HPDE6-E6E7 (cell line): Measurements from ENCODE around the gene VPS13C.
"Not testable (repeated sequence)": the region's sequence is repeated elsewhere in the genome, so short reads cannot be mapped to it uniquely, and the experiment has no call there.

ENCODE experiments used
- DNase-seq: peaks from one replicate; pipeline ENCODE4 v3.0.0; 2011; ENCODE audit warnings: missing footprints; ENCODE audit errors: extremely low spot score

VPS13C gene

GRCh38 chr15:62047282-62047827 is 12.9 kb downstream of the VPS13C start:
- no peak for DNase-seq

- no peak for DNase-seq
Observed at GRCh38 chr15:62046078-62046743, 14.0 kb downstream of the VPS13C start.

GRCh38 chr15:62035256-62035924 is 24.9 kb downstream of the VPS13C start:
- DNase-seq = no peak

- DNase-seq = no peak
Observed at GRCh38 chr15:62027916-62028315, 32.3 kb downstream of the VPS13C start.

- no peak for DNase-seq
Observed at GRCh38 chr15:62027263-62027565, 33.0 kb downstream of the VPS13C start.

DNA sequence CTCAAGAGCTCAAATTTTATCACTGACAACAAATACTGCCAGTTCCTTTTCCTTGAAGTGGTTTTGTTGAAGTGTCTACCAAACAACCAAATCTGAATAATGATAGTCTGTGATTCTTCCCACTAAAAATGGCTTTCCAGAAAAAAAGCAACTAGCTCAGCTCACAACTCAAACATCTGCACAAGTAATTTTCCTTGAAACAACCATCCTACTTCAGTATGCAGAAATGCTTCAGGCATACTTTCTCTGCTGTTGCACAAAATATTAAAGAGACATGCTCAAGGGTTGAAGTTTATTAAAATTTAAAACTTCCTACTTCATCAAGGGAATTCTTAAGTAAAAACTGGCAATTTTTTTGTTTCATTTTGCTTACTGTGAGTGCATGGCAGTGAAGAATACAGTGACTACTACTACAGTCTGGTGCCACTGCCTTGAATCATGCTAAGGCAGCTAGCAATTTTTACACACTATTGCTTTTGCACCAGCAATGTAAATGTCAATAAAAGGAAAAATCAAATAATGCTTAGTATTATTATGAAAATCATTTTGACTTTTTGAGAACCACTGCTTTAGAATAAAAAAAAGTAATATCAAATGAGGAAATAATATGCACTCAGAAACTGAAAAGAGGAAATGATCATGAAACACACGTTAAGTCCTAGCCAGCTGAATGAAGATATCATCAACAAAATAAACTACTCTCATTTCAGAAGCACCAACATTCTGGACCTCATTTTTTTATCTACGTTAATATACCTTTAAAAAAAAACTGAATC is 33.6 kb downstream of the VPS13C start:
- DNase-seq = no peak

DNA sequence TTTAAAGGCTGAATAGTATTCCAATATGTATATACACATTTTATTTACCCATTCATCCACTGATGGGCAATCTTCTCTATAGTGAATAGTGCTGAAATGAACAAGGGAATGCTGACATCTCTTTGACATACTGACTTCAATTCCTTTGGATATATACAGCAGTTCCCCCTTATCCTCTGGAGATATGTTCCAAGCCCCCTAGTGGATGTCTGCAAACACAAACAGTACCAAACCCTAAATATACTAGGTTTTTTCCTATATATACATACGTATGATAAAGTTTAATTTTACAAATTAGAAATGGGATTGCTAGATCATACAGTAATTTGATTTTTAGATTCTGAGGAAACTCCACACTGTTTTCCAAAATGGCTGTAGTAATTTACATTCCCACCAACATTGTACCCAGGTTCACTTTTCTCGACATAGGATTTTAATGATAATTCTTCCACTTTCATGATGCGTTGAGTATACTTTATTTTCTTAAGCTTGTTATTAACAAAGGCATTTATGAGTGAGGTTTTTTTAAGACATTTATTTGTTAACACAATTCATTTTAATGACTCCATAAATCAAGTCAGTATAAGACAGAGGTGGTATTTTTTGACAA is 38.2 kb downstream of the VPS13C start:
- no peak for DNase-seq

GRCh38 chr15:62020576-62021160 is 39.6 kb downstream of the VPS13C start:
- DNase-seq = no peak

GRCh38 chr15:62005354-62005753 is 54.9 kb downstream of the VPS13C start:
- not testable (repeated sequence) for DNase-seq

GRCh38 chr15:61997786-61998185 is 62.5 kb downstream of the VPS13C start:
- DNase-seq = no peak

- DNase-seq = no peak
Observed at GRCh38 chr15:61996056-61996635, 64.1 kb downstream of the VPS13C start.

- no peak for DNase-seq
Observed at GRCh38 chr15:61994216-61994615, 66.0 kb downstream of the VPS13C start.

DNA sequence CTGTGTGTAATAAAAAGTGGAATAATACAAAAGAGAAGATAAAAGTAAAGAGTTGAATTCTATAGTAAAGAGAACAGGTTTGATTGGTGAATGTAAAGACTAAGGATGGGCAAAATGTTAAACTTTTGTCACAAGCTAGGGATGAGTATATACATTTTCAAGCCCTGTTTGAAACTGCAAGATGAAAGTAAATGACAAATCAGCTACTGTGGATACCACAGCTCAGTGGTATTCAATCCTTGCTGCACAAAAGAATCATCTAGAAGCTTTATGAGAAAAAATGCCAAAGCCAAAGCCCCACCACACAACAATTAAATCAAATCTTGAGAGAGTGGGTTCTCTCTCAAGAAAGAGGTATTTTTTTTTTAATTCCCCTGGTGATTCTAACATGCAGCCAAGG is 67.7 kb downstream of the VPS13C start:
- no peak for DNase-seq

DNA sequence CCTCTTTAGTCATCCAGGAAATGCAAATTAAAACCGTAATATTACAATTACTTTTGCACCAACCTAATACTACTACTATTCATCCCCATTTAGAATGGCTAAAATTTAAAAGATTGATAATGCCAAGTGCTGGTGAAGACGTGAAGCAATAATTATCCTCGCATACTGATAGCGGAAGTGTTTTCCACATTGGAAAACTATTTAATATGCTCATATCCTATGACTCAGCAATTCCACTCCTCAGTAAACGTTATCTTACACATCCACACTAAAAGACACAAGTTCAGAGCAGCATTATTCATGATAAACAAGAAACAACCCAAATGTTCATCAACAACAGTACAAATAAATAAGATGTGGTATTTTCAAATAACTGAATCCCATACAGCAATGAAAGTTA is 70.6 kb downstream of the VPS13C start:
- no peak for DNase-seq

DNA sequence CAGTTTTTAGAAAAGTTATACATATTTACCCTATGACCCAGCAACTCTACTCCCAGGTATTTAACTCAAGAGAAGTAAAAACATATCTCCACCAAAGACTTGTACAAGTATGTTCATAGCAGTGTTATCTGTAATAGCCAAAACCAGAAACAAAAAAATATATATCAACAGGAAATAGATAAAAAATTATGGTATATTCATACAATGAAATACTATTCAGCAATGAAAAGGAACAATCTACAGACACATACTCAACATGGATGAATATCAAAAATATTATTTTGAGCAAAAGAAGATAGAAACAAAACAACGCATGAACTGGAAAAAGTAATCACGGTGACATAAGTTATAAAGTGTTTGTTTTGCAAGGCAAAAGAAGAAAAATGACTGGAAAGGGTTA is 72.4 kb downstream of the VPS13C start:
- DNase-seq = no peak

DNA sequence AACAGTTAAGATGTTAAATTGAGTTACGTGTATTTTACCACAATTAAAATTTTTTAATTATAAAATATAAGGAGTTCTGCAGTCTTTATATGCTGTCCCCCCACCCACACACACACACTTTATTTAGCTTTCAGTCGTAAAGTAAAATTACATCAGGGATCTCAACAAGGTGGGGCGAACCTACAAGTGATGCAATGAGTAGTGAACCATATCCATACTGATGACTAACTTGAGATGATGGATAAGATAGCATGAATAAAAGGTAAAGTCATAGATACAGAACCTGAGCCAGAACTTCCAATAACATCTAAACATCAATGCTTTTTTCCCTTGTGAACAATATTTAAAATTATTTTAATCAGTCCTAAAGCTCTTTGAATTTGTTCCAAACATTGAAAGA is 77.2 kb downstream of the VPS13C start:
- DNase-seq = no peak

DNA sequence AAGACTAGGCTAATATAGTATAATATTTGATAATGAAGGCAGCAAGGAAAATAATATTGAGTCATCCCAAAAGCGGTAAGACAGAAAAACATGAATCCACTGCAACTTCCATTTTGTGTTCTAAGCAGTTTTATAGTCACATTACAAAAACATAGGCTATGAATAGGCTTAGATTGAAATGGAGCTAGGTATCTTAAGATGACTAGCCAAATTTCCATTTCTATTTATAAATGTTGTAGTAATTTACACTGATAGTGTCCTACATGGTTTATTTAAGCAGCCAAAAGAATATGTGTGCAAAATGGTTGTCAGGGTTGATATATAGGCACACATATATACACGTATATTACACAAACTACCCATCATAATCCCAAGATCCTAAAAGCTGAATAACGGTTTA is 82.0 kb downstream of the VPS13C start:
- DNase-seq = no peak

GRCh38 chr15:61974759-61975158 is 85.5 kb downstream of the VPS13C start:
- peak; percentile 1 for DNase-seq

GRCh38 chr15:61974118-61974517 is 86.1 kb downstream of the VPS13C start:
- no peak for DNase-seq

- DNase-seq = no peak
Observed at GRCh38 chr15:61951949-61952348, 108.3 kb downstream of the VPS13C start.

DNA sequence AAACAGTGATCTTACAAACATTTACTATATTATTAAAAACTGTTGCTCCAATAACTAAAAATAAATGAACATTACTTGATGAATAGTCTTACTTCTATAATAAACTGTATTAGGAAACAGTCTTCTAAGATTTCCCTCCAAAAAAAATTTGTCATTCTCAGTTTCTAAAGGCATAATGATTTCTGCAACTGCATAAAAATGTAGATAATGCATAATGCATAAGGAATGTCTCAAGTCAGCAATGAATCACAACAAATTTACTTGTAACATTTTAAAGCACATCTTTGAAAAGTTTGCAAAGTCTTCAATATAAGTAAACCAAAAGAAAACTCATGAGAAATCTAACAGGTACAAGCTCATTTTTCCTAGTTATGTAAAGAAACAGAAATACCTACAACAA is 113.5 kb downstream of the VPS13C start:
- DNase-seq = no peak

GRCh38 chr15:61943992-61944391 is 116.3 kb downstream of the VPS13C start:
- DNase-seq = no peak
